ENCODE measurements around the gene CHRNB1. TPM values are rescaled to one million over a fixed set of nuclear protein-coding genes. Genes with fewer than 3 reads are reported as not detected.

Gene CHRNB1
- total RNA-seq, 1 donor from 2014 or later: 11.7 TPM

- peak overlapping the region; percentile 14 for H3K27ac ChIP-seq (ENCODE audit: low read depth, low read length)
- peaks cover 13% of the 10 kb centered on the region for H3K4me1 ChIP-seq (ENCODE audit: insufficient read depth, low read length)
- no peaks in the 10 kb centered on the region for H3K9me3 Mint-ChIP-seq (ENCODE audit: unreplicated experiment)
- peak overlapping the region; percentile 72 for H3K4me3 ChIP-seq (ENCODE audit: insufficient read depth, low read depth, low read length)
- peaks cover 3% of the 10 kb centered on the region for H3K36me3 ChIP-seq (ENCODE audit: insufficient read depth, low read length)
- peaks cover 24% of the 10 kb centered on the region for H4K20me1 ChIP-seq (ENCODE audit: insufficient read depth, low read length)
- peaks cover 24% of the 10 kb centered on the region for H3K79me2 ChIP-seq (ENCODE audit: insufficient read depth, low read length)
- H3K9me3 ChIP-seq (ENCODE audit: insufficient read depth, low read depth, low read length): no peaks in the 10 kb centered on the region
- peaks cover 15% of the 10 kb centered on the region for H3K36me3 Mint-ChIP-seq (ENCODE audit: low read depth, unreplicated experiment)
- H3K4me3 Mint-ChIP-seq (ENCODE audit: unreplicated experiment): peak overlapping the region; percentile 96
- H3K27me3 Mint-ChIP-seq (ENCODE audit: low read depth, unreplicated experiment): no peaks in the 10 kb centered on the region
- H3K9ac ChIP-seq (ENCODE audit: low read length): peak overlapping the region; percentile 84
- H3K27me3 ChIP-seq (ENCODE audit: insufficient read depth, low read length): no peaks in the 10 kb centered on the region
- peak overlapping the region; percentile 97 for H3K4me2 ChIP-seq (ENCODE audit: low read length)
- DNase-seq (ENCODE audit: low read depth): no peak
- no peak for FAIRE-seq
- H2AFZ ChIP-seq (ENCODE audit: low read depth, low read length): peak overlapping the region; percentile 75
- no peak for TF ChIP-seq CTCF (IDR thresholded peaks at IDR 0.05; ENCODE audit: insufficient read depth, low read depth, low read length)
- TF ChIP-seq EZH2 (IDR thresholded peaks at IDR 0.05; ENCODE audit: insufficient read depth, low read length): no peak
- H3K4me1 Mint-ChIP-seq (ENCODE audit: low read depth, unreplicated experiment): peaks cover 18% of the 10 kb centered on the region
- H3K27ac Mint-ChIP-seq (ENCODE audit: unreplicated experiment): peak overlapping the region; percentile 78
Measured at GRCh38 chr17:7405350-7406234, 39.3 kb upstream of the CHRNB1 start.

GRCh38 chr17:7406235-7406825 is 38.5 kb upstream of the CHRNB1 start:
- peaks cover 3% of the 10 kb centered on the region for H3K36me3 ChIP-seq (ENCODE audit: insufficient read depth, low read length)
- Mint-ChIP-seq H3K27me3 (ENCODE audit: low read depth, unreplicated experiment) (no peaks in the 10 kb centered on the region), H3K27ac (ENCODE audit: unreplicated experiment) (no peak overlapping the region), H3K9me3 (ENCODE audit: unreplicated experiment) (no peaks in the 10 kb centered on the region), H3K4me1 (ENCODE audit: low read depth, unreplicated experiment) (peaks cover 14% of the 10 kb centered on the region), H3K4me3 (ENCODE audit: unreplicated experiment) (peak overlapping the region; percentile 96), H3K36me3 (ENCODE audit: low read depth, unreplicated experiment) (peaks cover 18% of the 10 kb centered on the region)
- H4K20me1 ChIP-seq (ENCODE audit: insufficient read depth, low read length): peaks cover 25% of the 10 kb centered on the region
- TF ChIP-seq EZH2 (IDR thresholded peaks at IDR 0.05; ENCODE audit: insufficient read depth, low read length) (no peak), CTCF (IDR thresholded peaks at IDR 0.05; ENCODE audit: insufficient read depth, low read depth, low read length) (no peak)
- H2AFZ ChIP-seq (ENCODE audit: low read depth, low read length): no peak overlapping the region
- H3K4me2 ChIP-seq (ENCODE audit: low read length): peak overlapping the region; percentile 97
- H3K9me3 ChIP-seq (ENCODE audit: insufficient read depth, low read depth, low read length): no peaks in the 10 kb centered on the region
- peak overlapping the region; percentile 72 for H3K4me3 ChIP-seq (ENCODE audit: insufficient read depth, low read depth, low read length)
- H3K27ac ChIP-seq (ENCODE audit: low read depth, low read length): no peak overlapping the region
- DNase-seq (ENCODE audit: low read depth): no peak
- H3K4me1 ChIP-seq (ENCODE audit: insufficient read depth, low read length): peaks cover 13% of the 10 kb centered on the region
- peak overlapping the region; percentile 84 for H3K9ac ChIP-seq (ENCODE audit: low read length)
- FAIRE-seq: no peak
- H3K27me3 ChIP-seq (ENCODE audit: insufficient read depth, low read length): no peaks in the 10 kb centered on the region
- H3K79me2 ChIP-seq (ENCODE audit: insufficient read depth, low read length): peaks cover 24% of the 10 kb centered on the region
